BE2C (cell line): ENCODE data around the gene TUBA3C. TPM values are rescaled to one million over a fixed set of nuclear protein-coding genes. Genes with fewer than 3 reads are reported as not detected.
"Not testable (repeated sequence)": the region's sequence is repeated elsewhere in the genome, so short reads cannot be mapped to it uniquely, and the experiment has no call there.

ENCODE experiments used
- DNase-seq: peaks from one replicate; pipeline ENCODE4 v3.0.0-alpha.2; 2020
- H3K27me3 ChIP-seq: fragments of 250-450 bp; sonication (Bioruptor Pico); 2 replicates; pipeline ENCODE4 v1.5.1; 2020; ENCODE audit warnings: mild to moderate bottlenecking
- H3K36me3 ChIP-seq: fragments of 250-450 bp; sonication (Bioruptor Pico); 2 replicates; pipeline ENCODE4 v1.5.1; 2020; ENCODE audit warnings: mild to moderate bottlenecking
- H3K4me1 ChIP-seq: fragments of 250-450 bp; sonication (Bioruptor Pico); 2 replicates; pipeline ENCODE4 v1.5.1; 2020
- H3K4me3 ChIP-seq: 2 replicates; pipeline ENCODE4 v1.5.1; 2011; ENCODE audit warnings: low read depth, low read length
- H3K9me3 ChIP-seq: fragments of 250-450 bp; sonication (Bioruptor Pico); 2 replicates; pipeline ENCODE4 v1.5.1; 2020
- CTCF ChIP-seq: IDR thresholded peaks from 2 replicates; pipeline ENCODE4 v1.5.1; 2012; ENCODE audit warnings: mild to moderate bottlenecking, low read depth, low read length
- polyA plus RNA-seq: library from polyadenylated mRNA; unstranded; fragments of >200 nt; gene quantifications from one replicate; pipeline ENCODE4 v1.2.1, GENCODE V29; 2012; ENCODE audit warnings: low read depth, missing spikeins; ENCODE audit not compliant: insufficient read length, insufficient read depth

TUBA3C gene
- polyA plus RNA-seq = not detected

DNA sequence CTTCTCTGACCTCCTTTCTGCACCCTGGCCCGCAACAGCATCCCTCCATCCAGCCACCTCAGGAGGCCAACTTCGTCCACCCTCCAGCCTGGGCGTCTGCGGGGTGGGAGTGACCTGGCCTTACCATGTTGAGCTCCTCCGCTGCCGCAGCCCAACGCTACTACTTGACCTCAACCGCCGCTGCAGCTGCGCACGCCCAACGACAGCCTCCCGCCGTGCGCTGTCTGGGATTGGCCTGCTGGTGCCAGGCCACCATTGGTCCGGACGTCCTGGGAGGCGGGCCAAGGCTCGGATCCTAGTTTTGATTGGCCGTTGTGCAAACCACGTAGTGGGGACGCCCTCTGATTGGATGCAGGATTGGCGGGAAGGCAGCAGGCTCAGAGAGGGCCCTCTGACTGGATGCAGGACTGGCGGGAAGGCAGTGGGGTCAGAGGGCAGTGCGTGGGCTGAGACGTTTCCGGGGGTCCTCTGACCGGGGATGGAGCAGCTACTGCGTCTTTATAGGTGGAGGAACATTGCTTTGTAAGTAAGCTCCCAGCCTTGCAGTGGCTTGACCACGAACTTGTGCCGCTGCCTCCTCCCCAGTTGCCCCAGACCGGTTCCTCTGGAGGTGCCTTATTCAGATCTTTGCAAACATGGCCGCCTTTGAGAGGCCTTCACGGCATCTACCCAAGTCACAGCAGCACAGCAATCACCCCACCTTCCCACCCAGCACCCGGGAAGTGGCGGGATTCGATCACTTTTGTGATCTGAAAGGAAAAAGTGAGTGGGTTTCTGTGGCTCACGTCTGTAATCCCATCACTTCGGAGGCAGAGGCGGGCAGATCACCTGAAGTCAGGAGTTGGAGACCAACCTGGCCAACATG lies at the start of gene TUBA3C:
TSS of gene TUBA3C (minus strand) at position 204 of the 865 bp plus-strand sequence. CDS start at position 127, 77 bp downstream.
- Histone ChIP-seq H3K27me3 (no peaks in the 10 kb centered on the region), H3K9me3 (no peaks in the 10 kb centered on the region; the same call in 1 of the 2 replicates)
- DNase-seq = no peak

GRCh38 chr13:19207413-19207812 lies 25.8 kb upstream of the TUBA3C start:
- H3K4me3 ChIP-seq, H3K4me1 ChIP-seq, H3K9me3 ChIP-seq, H3K27me3 ChIP-seq, DNase-seq, H3K36me3 ChIP-seq: not testable (repeated sequence)

More for the DNA sequence above, at the start of gene TUBA3C:
- Histone ChIP-seq H3K4me3 (no peak within 1 kb of the TSS), H3K36me3 (no peaks in the 10 kb centered on the region), H3K4me1 (no peaks in the 10 kb centered on the region)
- no peak for TF ChIP-seq CTCF

DNA sequence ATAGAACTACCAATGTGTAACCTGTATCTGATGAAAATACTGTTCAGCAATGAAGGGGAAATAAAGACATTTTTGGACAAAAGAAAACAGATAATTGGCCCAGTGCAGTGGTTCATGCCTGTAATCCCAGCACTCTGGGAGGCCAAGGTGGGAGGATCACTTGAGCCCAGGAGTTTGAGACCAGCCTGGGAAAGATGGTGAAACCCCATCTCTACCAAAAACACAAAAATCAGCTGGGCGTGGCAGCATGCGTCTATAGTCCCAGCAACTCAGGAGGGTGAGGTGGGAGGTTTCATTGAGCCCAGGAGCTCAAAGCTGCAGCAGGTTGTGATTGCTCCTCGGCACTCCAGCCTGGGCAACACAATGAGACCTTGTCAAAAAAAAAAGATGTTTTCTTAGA lies 11.0 kb upstream of the TUBA3C start:
- not testable (repeated sequence) for H3K36me3 ChIP-seq, DNase-seq, H3K27me3 ChIP-seq, H3K4me1 ChIP-seq, H3K9me3 ChIP-seq, H3K4me3 ChIP-seq

GRCh38 chr13:19189911-19190310 lies 8.3 kb upstream of the TUBA3C start:
- not testable (repeated sequence) for DNase-seq, H3K9me3 ChIP-seq, H3K36me3 ChIP-seq, H3K4me1 ChIP-seq, H3K4me3 ChIP-seq, H3K27me3 ChIP-seq

GRCh38 chr13:19189368-19189767 lies 7.7 kb upstream of the TUBA3C start:
- DNase-seq, H3K4me1 ChIP-seq, H3K27me3 ChIP-seq, H3K4me3 ChIP-seq, H3K9me3 ChIP-seq, H3K36me3 ChIP-seq: not testable (repeated sequence)

GRCh38 chr13:19185865-19186645 lies 4.4 kb upstream of the TUBA3C start:
- H3K4me1 ChIP-seq = no peaks in the 10 kb centered on the region
- TF ChIP-seq CTCF = no peak
- H3K4me3 ChIP-seq = no peak overlapping the region
- no peak for DNase-seq
- no peaks in the 10 kb centered on the region; the same call in 1 of the 2 replicates for H3K9me3 ChIP-seq
- H3K36me3 ChIP-seq = no peaks in the 10 kb centered on the region
- no peaks in the 10 kb centered on the region for H3K27me3 ChIP-seq

DNA sequence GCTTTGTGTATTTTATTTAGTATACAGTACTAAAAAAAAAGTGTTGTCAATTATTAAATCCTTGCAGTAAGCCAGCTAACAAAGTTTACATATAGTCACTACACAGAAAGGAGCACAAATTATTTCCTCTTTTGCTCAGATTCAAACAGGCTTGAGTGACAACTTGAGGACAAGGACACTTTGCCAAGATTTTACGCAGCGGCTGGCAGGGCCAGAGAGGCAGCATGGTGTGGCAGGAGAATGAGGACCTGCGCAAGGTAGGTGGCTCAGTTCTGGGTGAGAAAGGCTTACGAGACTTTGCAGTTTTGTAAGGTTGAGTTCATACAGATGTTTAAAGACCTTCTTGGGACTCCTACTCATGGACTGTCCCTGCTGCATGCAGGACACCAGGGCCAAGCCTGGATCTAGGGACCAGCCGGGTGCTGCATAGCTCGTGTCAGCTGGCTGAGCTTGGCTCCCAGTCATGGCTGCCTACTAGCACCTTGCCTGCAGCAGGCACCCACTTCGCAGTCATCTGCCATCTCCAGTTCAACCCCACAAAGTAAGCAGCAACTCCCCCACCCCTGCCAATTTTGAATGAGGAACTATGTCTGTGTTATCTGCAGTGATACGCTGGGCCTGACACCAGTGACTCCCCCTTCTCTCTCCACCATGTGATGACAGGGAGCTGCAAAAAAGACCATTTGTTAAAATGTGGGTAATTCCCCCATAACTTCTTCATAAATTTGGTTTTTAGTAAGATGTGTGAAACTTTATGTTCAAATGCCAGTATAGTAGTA lies 3.7 kb upstream of the TUBA3C start:
- no peaks in the 10 kb centered on the region for H3K36me3 ChIP-seq
- DNase-seq = no peak
- no peaks in the 10 kb centered on the region; the same call in 1 of the 2 replicates for H3K9me3 ChIP-seq
- no peak for TF ChIP-seq CTCF
- no peaks in the 10 kb centered on the region for H3K27me3 ChIP-seq
- no peak overlapping the region for H3K4me3 ChIP-seq
- H3K4me1 ChIP-seq = no peaks in the 10 kb centered on the region
